K562 (cell line): ENCODE results near the gene SEPHS2.

Experiments used
- CBFA2T3 ChIP-seq: fragments of 450-650 bp; IDR thresholded peaks from 2 replicates; pipeline ENCODE4 v1.6.1; 2017
- MEIS2 ChIP-seq: fragments of 450-650 bp; IDR thresholded peaks from 2 replicates; pipeline ENCODE4 v1.6.1; 2014; ENCODE audit warnings: mild to moderate bottlenecking; ENCODE audit not compliant: partially characterized antibody
- NCOA4 ChIP-seq: fragments of 450-650 bp; IDR thresholded peaks from 2 replicates; pipeline ENCODE4 v1.6.1; 2018; ENCODE audit warnings: mild to moderate bottlenecking; ENCODE audit not compliant: partially characterized antibody
- POLR2AphosphoS5 ChIP-seq: IDR thresholded peaks from 2 replicates; pipeline ENCODE4 v1.6.1; 2011; ENCODE audit warnings: mild to moderate bottlenecking, low read depth, low read length, moderate library complexity; ENCODE audit not compliant: control insufficient read depth, insufficient read depth
- RNF2 ChIP-seq: sonication (generic); IDR thresholded peaks from 2 replicates; pipeline ENCODE4 v1.6.1; 2016
- SP1 ChIP-seq: sonication (generic); formaldehyde crosslinking; IDR thresholded peaks from 2 replicates; pipeline ENCODE4 v1.8.1; 2022; ENCODE audit warnings: mild to moderate bottlenecking, missing genetic modification reagents
- YY1 ChIP-seq, 3 experiments: IDR thresholded peaks; 2 replicates each; pipeline ENCODE4 v1.6.1; 2011; ENCODE audit warnings: low read length in 2 of 3, mild to moderate bottlenecking in 2 of 3, moderate library complexity in 2 of 3, borderline replicate concordance in 1 of 3, control low read depth in 1 of 3, low read depth in 1 of 3; ENCODE audit not compliant: insufficient read depth in 3 of 3, insufficient replicate concordance in 2 of 3, control insufficient read depth in 1 of 3, insufficient read length in 1 of 3; ENCODE audit errors: extremely low read depth in 1 of 3
- ZKSCAN8 ChIP-seq: fragments of 200-800 bp; sonication (Bioruptor generic); IDR thresholded peaks from 2 replicates; pipeline ENCODE4 v1.6.1; 2016; ENCODE audit warnings: missing genetic modification characterization, missing compliant biosample characterization
- TF ChIP-seq, protein P1 (sequence below), 2 experiments: fragments of 450-650 bp in 1 of 2; sonication (generic) in 1 of 2; formaldehyde crosslinking in 1 of 2; IDR thresholded peaks in 1 of 2; conservative IDR thresholded peaks in 1 of 2; 2 replicates each; pipeline versions ENCODE4 v1.6.1 to v1.8.1; 2016 to 2023; ENCODE audit warnings: mild to moderate bottlenecking in 2 of 2, moderate library complexity in 2 of 2, inconsistent platforms in 1 of 2, missing genetic modification reagents in 1 of 2
- TF ChIP-seq, protein P2 (sequence below), 3 experiments: IDR thresholded peaks in 2 of 3; conservative IDR thresholded peaks in 1 of 3; 2 replicates each; pipeline ENCODE4 v1.5.1; 2011 to 2012; ENCODE audit warnings: low read length in 3 of 3, mild to moderate bottlenecking in 3 of 3, control low read depth in 2 of 3, improper control_type of control experiment in 1 of 3, inconsistent platforms in 1 of 3, low read depth in 1 of 3, mixed read lengths in 1 of 3, moderate library complexity in 1 of 3; ENCODE audit not compliant: insufficient read depth in 2 of 3
- TF ChIP-seq, protein P3 (sequence below): fragments of 250-450 bp; sonication (Bioruptor Pico); IDR thresholded peaks from 2 replicates; pipeline ENCODE4 v1.8.0; 2022; ENCODE audit warnings: moderate library complexity, mild to moderate bottlenecking, inconsistent platforms
- TF ChIP-seq, protein P4 (sequence below): sonication (generic); formaldehyde crosslinking; IDR thresholded peaks from 2 replicates; pipeline ENCODE4 v1.8.1; 2023; ENCODE audit warnings: mild to moderate bottlenecking, missing genetic modification reagents

DNA sequence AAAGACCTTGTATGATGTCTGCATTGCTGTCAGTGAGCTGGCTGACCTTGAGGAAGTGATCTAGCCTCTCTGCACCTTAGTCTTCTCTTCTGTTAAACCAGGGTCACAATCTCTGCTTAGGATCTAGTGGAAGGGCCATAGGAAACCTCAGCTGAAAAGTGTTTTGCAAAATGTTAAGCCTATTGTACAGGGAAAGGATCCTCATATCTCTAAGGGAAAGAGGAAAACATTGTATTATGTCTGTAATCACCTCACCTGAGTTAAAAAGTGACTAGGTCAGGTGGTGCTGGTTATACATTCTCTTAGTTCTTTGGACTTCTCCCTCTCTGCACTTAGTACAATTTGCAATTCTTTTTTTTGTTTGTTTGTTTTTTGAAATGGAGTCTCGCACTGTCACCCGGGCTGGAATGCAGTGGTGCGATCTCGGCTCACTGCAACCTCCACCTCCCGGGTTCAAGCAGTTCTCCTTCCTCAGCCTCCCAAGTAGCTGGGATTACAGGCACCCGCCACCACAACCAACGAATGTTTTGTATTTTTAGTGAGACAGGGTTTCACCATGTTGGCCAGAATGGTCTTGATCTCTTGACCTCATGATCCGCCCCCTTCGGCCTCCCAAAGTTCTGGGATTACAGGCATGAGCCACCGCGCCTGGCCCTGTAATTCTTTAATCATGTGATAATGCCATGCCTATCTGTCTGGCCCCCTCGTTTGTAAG is 2.0 kb upstream of the SEPHS2 start:
- TF ChIP-seq CBFA2T3: no peak
- TF ChIP-seq YY1 (IDR thresholded peaks at IDR 0.05; ENCODE audit: borderline replicate concordance in 1 of 3, control insufficient read depth in 1 of 3, extremely low read depth in 1 of 3, insufficient read depth in 3 of 3, insufficient read length in 1 of 3, insufficient replicate concordance in 2 of 3, low read depth in 1 of 3, low read length in 2 of 3): no peak
- TF ChIP-seq, protein P1, sequence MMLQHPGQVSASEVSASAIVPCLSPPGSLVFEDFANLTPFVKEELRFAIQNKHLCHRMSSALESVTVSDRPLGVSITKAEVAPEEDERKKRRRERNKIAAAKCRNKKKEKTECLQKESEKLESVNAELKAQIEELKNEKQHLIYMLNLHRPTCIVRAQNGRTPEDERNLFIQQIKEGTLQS (IDR thresholded peaks at IDR 0.05): no peak
- TF ChIP-seq, protein P1 (CRISPR knock-in tag; conservative IDR thresholded peaks at IDR 0.05): no peak
- TF ChIP-seq, protein P2, sequence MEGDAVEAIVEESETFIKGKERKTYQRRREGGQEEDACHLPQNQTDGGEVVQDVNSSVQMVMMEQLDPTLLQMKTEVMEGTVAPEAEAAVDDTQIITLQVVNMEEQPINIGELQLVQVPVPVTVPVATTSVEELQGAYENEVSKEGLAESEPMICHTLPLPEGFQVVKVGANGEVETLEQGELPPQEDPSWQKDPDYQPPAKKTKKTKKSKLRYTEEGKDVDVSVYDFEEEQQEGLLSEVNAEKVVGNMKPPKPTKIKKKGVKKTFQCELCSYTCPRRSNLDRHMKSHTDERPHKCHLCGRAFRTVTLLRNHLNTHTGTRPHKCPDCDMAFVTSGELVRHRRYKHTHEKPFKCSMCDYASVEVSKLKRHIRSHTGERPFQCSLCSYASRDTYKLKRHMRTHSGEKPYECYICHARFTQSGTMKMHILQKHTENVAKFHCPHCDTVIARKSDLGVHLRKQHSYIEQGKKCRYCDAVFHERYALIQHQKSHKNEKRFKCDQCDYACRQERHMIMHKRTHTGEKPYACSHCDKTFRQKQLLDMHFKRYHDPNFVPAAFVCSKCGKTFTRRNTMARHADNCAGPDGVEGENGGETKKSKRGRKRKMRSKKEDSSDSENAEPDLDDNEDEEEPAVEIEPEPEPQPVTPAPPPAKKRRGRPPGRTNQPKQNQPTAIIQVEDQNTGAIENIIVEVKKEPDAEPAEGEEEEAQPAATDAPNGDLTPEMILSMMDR (IDR thresholded peaks at IDR 0.05 in 2 of 3, conservative IDR thresholded peaks at IDR 0.05 in 1 of 3; ENCODE audit: insufficient read depth in 2 of 3, low read depth in 1 of 3, low read length in 3 of 3): no peak
- no peak for TF ChIP-seq NCOA4
- no peak for TF ChIP-seq ZKSCAN8 (CRISPR knock-in tag)
- TF ChIP-seq, protein P3, sequence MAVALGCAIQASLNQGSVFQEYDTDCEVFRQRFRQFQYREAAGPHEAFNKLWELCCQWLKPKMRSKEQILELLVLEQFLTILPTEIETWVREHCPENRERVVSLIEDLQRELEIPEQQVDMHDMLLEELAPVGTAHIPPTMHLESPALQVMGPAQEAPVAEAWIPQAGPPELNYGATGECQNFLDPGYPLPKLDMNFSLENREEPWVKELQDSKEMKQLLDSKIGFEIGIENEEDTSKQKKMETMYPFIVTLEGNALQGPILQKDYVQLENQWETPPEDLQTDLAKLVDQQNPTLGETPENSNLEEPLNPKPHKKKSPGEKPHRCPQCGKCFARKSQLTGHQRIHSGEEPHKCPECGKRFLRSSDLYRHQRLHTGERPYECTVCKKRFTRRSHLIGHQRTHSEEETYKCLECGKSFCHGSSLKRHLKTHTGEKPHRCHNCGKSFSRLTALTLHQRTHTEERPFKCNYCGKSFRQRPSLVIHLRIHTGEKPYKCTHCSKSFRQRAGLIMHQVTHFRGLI (CRISPR knock-in tag): no peak
- TF ChIP-seq MEIS2: no peak
- no peak for TF ChIP-seq SP1
- TF ChIP-seq, protein P4, sequence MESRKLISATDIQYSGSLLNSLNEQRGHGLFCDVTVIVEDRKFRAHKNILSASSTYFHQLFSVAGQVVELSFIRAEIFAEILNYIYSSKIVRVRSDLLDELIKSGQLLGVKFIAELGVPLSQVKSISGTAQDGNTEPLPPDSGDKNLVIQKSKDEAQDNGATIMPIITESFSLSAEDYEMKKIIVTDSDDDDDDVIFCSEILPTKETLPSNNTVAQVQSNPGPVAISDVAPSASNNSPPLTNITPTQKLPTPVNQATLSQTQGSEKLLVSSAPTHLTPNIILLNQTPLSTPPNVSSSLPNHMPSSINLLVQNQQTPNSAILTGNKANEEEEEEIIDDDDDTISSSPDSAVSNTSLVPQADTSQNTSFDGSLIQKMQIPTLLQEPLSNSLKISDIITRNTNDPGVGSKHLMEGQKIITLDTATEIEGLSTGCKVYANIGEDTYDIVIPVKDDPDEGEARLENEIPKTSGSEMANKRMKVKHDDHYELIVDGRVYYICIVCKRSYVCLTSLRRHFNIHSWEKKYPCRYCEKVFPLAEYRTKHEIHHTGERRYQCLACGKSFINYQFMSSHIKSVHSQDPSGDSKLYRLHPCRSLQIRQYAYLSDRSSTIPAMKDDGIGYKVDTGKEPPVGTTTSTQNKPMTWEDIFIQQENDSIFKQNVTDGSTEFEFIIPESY (CRISPR knock-in tag): no peak
- no peak for TF ChIP-seq POLR2AphosphoS5
- TF ChIP-seq RNF2: no peak
